Stomach (tissue), 4 donors: ENCODE data around the gene ERCC6L2.

Experiments
- CTCF ChIP-seq, 7 experiments: fragments of 450-650 bp in 4 of 7; fragments of 200-600 bp in 3 of 7; sonication (generic) in 3 of 7; IDR thresholded peaks; one replicate each; pipeline ENCODE4 v1.5.1; 2016 to 2019; ENCODE audit warnings: antibody characterized with exemption in 7 of 7, control low read depth in 2 of 7, mild to moderate bottlenecking in 1 of 7
- POLR2A ChIP-seq, 4 donors: fragments of 450-650 bp; IDR thresholded peaks; one replicate each; pipeline ENCODE4 v1.6.1; 2016; ENCODE audit warnings: antibody characterized with exemption in 4 of 4, control low read depth in 2 of 4, mild to moderate bottlenecking in 1 of 4, moderate library complexity in 1 of 4

- TF ChIP-seq POLR2A (IDR thresholded peaks at IDR 0.05): no peak
- TF ChIP-seq CTCF (IDR thresholded peaks at IDR 0.05): no peak
These were observed 115.8 kb downstream of the ERCC6L2 start for GRCh38 chr9:95991326-95991725.
